ENCODE measurements around the gene TMEM52.

Gene TMEM52

GRCh38 chr1:1926886-1927660 is 8.0 kb upstream of the TMEM52 start:
- H3K9me3 ChIP-seq (ENCODE audit: control insufficient read depth, low read length): no peaks in the 10 kb centered on the region
- no peaks in the 10 kb centered on the region for H3K36me3 ChIP-seq (ENCODE audit: control insufficient read depth, insufficient read depth, low read length)
- no peak overlapping the region for H3K4me3 ChIP-seq (ENCODE audit: extremely low read depth, insufficient read depth, low read length, poor library complexity, severe bottlenecking)
- no peak overlapping the region for H3K27ac ChIP-seq (ENCODE audit: low read depth, low read length, severe bottlenecking)
- H3K4me1 ChIP-seq (ENCODE audit: control insufficient read depth, insufficient read depth, low read length, poor library complexity, severe bottlenecking): no peaks in the 10 kb centered on the region
- 93% methylated on average over 17 to 20 of the region's 21 CpGs for WGBS, 2 experiments (ENCODE audit: insufficient coverage in 2 of 2)

DNA sequence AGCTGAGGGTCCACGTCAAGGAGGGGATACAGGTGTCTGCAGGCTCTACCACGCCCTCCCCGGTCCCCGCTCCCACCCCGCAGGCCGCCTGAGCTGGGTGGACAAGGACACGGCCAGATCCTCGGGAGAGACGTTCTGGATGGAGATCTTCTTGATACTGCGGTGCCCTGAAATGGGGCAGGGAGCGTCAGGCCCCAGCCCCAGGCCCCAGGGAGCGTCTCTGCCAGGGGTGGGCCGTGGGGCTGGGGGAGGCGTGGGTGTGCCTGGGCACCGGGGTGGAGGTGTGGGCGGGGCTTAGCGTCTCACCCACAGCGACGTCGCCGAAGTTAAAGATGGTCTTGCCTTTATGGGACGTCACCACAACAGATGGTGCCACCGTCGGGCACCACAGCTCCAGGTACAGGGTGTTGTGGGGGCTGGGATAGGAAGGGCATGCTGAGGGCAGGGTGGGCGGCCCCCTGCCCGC is 7.3 kb upstream of the TMEM52 start:
- Histone ChIP-seq H3K4me3 (ENCODE audit: extremely low read depth, insufficient read depth, low read length, poor library complexity, severe bottlenecking) (no peak overlapping the region), H3K27ac (ENCODE audit: low read depth, low read length, severe bottlenecking) (no peak overlapping the region), H3K9me3 (ENCODE audit: control insufficient read depth, low read length) (no peaks in the 10 kb centered on the region), H3K4me1 (ENCODE audit: control insufficient read depth, insufficient read depth, low read length, poor library complexity, severe bottlenecking) (no peaks in the 10 kb centered on the region), H3K36me3 (ENCODE audit: control insufficient read depth, insufficient read depth, low read length) (no peaks in the 10 kb centered on the region)
- WGBS, 2 experiments (ENCODE audit: insufficient coverage in 2 of 2): 86 to 89% methylated on average over 19 to 20 of the region's 26 CpGs

DNA sequence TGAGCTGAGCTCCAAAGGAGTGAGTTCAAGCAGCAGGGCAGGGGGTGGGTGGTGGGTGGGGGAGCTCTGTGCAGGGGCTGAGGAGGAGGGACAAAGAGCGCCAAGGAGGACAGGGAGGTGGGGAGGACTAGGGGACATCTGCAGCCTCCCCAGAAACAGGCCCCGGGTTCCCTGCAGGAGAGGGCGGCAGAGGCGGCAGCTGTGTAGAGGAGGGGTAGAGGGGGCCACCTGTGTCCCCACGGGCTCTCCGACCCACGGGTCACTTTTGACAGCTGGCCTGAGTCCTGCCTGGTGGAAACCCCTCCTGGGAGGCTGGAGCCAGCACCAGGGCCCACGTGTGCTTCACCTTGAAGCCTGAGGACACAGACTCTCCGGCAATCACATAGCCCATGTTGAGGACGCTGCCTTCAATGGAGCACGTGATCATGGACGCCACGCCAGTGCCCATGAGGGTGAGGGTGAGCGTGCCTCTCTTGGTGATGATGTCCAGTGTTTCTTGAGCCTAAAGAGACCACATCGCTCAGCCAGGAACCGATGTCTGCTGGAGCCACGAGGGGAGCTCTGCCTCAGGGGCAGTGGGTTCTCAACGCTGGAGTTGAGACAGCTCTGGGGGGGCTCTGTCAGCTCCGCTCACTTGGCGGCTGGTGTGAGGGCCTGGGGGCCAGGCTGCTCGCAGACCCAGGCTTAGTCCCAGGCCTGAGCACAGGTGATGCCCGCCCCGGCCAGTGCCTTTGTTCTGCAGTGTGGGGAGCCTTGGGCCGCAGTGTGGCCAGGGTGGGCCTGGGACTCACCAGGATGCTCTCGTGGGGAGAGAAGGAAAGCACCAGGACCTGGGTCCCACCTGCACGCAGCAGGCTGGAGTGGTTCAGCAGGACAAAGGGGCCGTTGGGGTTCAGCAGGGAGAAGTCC is 6.6 kb upstream of the TMEM52 start:
- WGBS, 2 experiments (ENCODE audit: insufficient coverage in 2 of 2): 91 to 92% methylated on average over 24 to 26 of the region's 27 CpGs
- no peak overlapping the region for H3K4me3 ChIP-seq (ENCODE audit: extremely low read depth, insufficient read depth, low read length, poor library complexity, severe bottlenecking)
- H3K9me3 ChIP-seq (ENCODE audit: control insufficient read depth, low read length): no peaks in the 10 kb centered on the region
- H3K27ac ChIP-seq (ENCODE audit: low read depth, low read length, severe bottlenecking): no peak overlapping the region
- no peaks in the 10 kb centered on the region for H3K36me3 ChIP-seq (ENCODE audit: control insufficient read depth, insufficient read depth, low read length)
- H3K4me1 ChIP-seq (ENCODE audit: control insufficient read depth, insufficient read depth, low read length, poor library complexity, severe bottlenecking): no peaks in the 10 kb centered on the region

GRCh38 chr1:1924849-1925248 is 5.8 kb upstream of the TMEM52 start:
- 95% methylated on average over 21 of the region's 21 CpGs for WGBS, 2 experiments (ENCODE audit: insufficient coverage in 2 of 2)
- Histone ChIP-seq H3K27ac (ENCODE audit: low read depth, low read length, severe bottlenecking) (no peak overlapping the region), H3K9me3 (ENCODE audit: control insufficient read depth, low read length) (no peaks in the 10 kb centered on the region), H3K4me3 (ENCODE audit: extremely low read depth, insufficient read depth, low read length, poor library complexity, severe bottlenecking) (no peak overlapping the region), H3K4me1 (ENCODE audit: control insufficient read depth, insufficient read depth, low read length, poor library complexity, severe bottlenecking) (no peaks in the 10 kb centered on the region), H3K36me3 (ENCODE audit: control insufficient read depth, insufficient read depth, low read length) (no peaks in the 10 kb centered on the region)

GRCh38 chr1:1924386-1924785 is 5.3 kb upstream of the TMEM52 start:
- Histone ChIP-seq H3K36me3 (ENCODE audit: control insufficient read depth, insufficient read depth, low read length) (no peaks in the 10 kb centered on the region), H3K4me3 (ENCODE audit: extremely low read depth, insufficient read depth, low read length, poor library complexity, severe bottlenecking) (no peak overlapping the region), H3K4me1 (ENCODE audit: control insufficient read depth, insufficient read depth, low read length, poor library complexity, severe bottlenecking) (no peaks in the 10 kb centered on the region), H3K9me3 (ENCODE audit: control insufficient read depth, low read length) (no peaks in the 10 kb centered on the region), H3K27ac (ENCODE audit: low read depth, low read length, severe bottlenecking) (no peak overlapping the region)
- 84 to 90% methylated on average over 13 to 16 of the region's 18 CpGs for WGBS, 2 experiments (ENCODE audit: insufficient coverage in 2 of 2)

- no peak overlapping the region for H3K4me3 ChIP-seq (ENCODE audit: extremely low read depth, insufficient read depth, low read length, poor library complexity, severe bottlenecking)
- H3K36me3 ChIP-seq (ENCODE audit: control insufficient read depth, insufficient read depth, low read length): no peaks in the 10 kb centered on the region
- no peak overlapping the region for H3K27ac ChIP-seq (ENCODE audit: low read depth, low read length, severe bottlenecking)
- WGBS, 2 experiments (ENCODE audit: insufficient coverage in 2 of 2): 86 to 89% methylated on average over 27 to 28 of the region's 29 CpGs
- no peaks in the 10 kb centered on the region for H3K9me3 ChIP-seq (ENCODE audit: control insufficient read depth, low read length)
- H3K4me1 ChIP-seq (ENCODE audit: control insufficient read depth, insufficient read depth, low read length, poor library complexity, severe bottlenecking): no peaks in the 10 kb centered on the region
These were observed 4.1 kb upstream of the TMEM52 start for GRCh38 chr1:1922956-1923833.

DNA sequence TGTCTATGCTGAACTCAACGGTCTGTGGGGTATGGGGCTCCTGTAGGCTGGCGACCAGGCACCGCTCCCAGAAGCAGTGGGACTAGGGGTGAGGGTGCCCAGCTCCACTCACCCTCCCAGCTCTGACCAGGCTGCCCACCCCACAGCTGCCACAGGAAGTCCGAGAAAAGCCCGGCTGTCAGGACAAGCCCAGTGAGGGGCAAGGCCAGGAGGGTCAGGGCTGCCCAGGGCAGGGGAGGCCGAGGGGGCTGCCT is 3.5 kb upstream of the TMEM52 start:
- no peaks in the 10 kb centered on the region for H3K36me3 ChIP-seq (ENCODE audit: control insufficient read depth, insufficient read depth, low read length)
- H3K27ac ChIP-seq (ENCODE audit: low read depth, low read length, severe bottlenecking): no peak overlapping the region
- WGBS, 2 experiments (ENCODE audit: insufficient coverage in 2 of 2): 84 to 98% methylated on average over 2 to 5 of the region's 6 CpGs
- H3K9me3 ChIP-seq (ENCODE audit: control insufficient read depth, low read length): no peaks in the 10 kb centered on the region
- H3K4me1 ChIP-seq (ENCODE audit: control insufficient read depth, insufficient read depth, low read length, poor library complexity, severe bottlenecking): no peaks in the 10 kb centered on the region
- no peak overlapping the region for H3K4me3 ChIP-seq (ENCODE audit: extremely low read depth, insufficient read depth, low read length, poor library complexity, severe bottlenecking)

DNA sequence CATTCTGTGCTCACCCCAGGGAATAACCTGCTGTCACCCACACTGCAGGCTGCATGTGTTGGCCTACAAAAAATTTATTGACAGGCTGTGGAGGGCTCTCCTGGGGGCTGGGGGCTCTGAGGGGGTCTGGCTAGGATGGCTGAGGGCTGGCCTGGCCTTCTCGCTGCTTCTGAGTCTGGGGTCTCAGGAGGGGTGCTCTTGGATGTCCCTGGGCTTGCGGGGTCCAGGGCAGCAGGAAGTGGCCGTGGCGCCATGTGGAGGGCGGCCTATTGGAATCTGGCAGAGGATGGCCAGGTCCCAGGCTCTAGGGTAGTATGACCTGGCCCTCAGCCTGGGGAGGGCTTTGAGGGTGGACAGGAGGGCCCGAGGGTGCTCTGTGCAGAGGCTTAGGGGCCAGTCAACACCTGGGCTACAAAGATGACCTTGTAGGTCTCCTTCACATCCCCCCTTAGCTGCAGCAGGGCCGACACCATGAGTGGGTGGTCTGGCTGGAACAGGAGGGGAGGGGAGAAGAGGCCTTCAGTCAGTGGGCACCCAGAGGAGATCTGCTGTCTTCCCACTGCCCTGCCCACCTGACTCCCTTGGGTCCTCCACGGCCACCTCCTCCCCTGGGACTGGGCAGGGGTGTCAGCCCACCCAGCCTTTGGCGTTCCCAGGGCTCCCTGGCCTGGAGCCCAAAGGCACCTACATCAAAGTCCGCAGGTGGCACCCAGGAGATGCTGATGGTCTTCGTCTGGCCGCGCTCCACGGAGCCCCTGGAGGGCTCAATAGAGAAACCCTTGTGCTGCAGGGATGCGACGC is 3.0 kb upstream of the TMEM52 start:
- no peak overlapping the region for H3K27ac ChIP-seq (ENCODE audit: low read depth, low read length, severe bottlenecking)
- 87 to 95% methylated on average over 10 to 11 of the region's 16 CpGs for WGBS, 2 experiments (ENCODE audit: insufficient coverage in 2 of 2)
- H3K4me3 ChIP-seq (ENCODE audit: extremely low read depth, insufficient read depth, low read length, poor library complexity, severe bottlenecking): no peak overlapping the region

DNA sequence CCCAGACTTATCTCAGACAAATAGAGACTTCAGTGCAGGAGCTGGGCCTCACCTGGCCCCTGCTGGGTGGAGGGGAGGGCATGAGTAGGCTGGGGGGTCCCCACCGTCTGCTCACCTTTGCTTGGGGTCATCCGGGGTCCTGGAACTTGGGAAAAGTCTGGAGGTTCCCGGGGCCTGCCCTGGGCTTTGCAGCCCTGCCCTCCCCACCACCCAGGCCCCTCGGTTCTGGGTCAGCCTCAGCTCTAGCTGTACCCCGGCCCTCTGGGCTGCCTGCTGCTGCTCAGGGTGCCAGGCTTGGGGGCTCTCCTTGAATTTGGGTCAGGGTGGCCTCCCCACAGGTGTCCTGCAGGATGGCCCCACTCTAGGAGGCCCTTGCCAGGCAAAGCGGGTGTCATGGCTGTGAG is 2.4 kb upstream of the TMEM52 start:
- WGBS, 2 experiments (ENCODE audit: insufficient coverage in 2 of 2): 93 to 96% methylated on average over 3 to 6 of the region's 6 CpGs
- no peaks in the 10 kb centered on the region for H3K4me1 ChIP-seq (ENCODE audit: control insufficient read depth, insufficient read depth, low read length, poor library complexity, severe bottlenecking)
- H3K9me3 ChIP-seq (ENCODE audit: control insufficient read depth, low read length): no peaks in the 10 kb centered on the region
- no peak overlapping the region for H3K27ac ChIP-seq (ENCODE audit: low read depth, low read length, severe bottlenecking)
- H3K36me3 ChIP-seq (ENCODE audit: control insufficient read depth, insufficient read depth, low read length): no peaks in the 10 kb centered on the region
- no peak overlapping the region for H3K4me3 ChIP-seq (ENCODE audit: extremely low read depth, insufficient read depth, low read length, poor library complexity, severe bottlenecking)

More for the DNA sequence above, 3.0 kb upstream of the TMEM52 start:
- H3K9me3 ChIP-seq (ENCODE audit: control insufficient read depth, low read length): no peaks in the 10 kb centered on the region
- no peaks in the 10 kb centered on the region for H3K36me3 ChIP-seq (ENCODE audit: control insufficient read depth, insufficient read depth, low read length)
- H3K4me1 ChIP-seq (ENCODE audit: control insufficient read depth, insufficient read depth, low read length, poor library complexity, severe bottlenecking): no peaks in the 10 kb centered on the region

Data from mesodermal cell (in vitro differentiated cells).